Smooth muscle cell of the brain vasculature (primary cell): ENCODE measurements around the gene CD38.
"Not testable (repeated sequence)": the region's sequence is repeated elsewhere in the genome, so short reads cannot be mapped to it uniquely, and the experiment has no call there.

Experiments used
- DNase-seq: peaks from one replicate; pipeline ENCODE4 v3.0.0-alpha.2; 2012; ENCODE audit warnings: low read depth, low spot score

Gene CD38

DNA sequence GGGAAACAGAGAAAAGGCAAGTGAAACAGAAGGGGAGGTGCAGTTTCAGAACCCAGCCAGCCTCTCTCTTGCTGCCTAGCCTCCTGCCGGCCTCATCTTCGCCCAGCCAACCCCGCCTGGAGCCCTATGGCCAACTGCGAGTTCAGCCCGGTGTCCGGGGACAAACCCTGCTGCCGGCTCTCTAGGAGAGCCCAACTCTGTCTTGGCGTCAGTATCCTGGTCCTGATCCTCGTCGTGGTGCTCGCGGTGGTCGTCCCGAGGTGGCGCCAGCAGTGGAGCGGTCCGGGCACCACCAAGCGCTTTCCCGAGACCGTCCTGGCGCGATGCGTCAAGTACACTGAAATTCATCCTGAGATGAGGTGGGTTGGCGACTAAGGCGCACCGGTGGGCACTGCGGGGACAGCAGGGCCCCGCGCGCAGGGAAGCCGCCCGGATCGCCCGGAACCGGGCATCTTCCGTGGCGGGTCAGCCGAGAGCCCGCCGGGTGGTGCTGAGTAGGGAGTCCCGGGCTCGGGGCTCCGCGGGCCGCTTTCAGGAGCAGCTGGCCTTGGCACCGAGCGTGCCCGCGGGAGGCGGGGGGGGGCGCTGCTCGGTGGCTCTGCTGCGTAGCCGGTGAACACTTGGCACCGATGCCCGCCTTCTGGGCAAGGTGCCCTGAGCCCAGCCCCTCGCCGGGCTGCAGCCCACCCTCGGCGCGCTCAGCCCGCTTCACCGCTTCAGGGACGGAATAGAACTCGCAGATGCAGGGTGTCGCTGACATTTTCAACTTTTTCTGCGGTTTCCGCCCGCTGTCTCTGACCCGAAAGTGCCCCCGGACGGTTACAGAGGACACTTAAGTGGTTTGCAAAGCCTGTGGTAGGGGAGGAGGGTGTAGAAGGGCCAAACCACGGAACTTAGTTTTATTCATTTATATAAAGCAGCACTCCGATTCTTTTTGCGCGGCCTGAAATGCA, at the start of gene CD38:
CD38 (plus strand) TSS at position 40 of the 953 bp plus-strand sequence; CDS start at position 127, 87 bp downstream.
- DNase-seq = no peak

DNA sequence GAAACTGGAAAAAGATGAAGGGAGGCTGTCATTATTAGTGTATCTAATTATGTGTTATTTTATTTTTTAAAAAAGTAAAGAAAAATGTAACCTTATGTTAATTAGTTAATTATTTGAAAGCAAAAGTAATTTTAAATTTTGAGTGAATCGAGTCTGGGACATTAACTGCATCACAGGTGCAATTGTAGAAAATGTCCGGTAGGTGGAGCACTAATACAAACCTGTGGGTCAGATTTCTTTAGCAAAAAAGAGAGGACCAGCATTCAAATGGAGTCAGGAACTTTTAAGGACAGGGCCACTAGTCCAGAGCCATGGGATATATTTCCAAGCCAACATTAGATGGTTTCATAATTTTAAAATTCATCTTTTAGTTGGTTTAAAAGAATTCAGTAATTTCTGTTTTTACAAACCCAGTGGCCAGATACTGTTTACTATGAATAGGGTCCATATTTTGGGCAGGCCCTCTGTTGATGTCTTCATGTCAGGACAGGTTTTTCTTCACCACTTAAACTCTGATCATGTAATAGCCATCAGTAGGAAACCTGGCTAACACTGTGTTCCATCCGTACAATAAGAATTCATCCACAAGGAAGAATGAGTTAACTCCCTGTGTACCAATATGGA, 48.1 kb upstream of the CD38 start:
- DNase-seq = peak; percentile 17

DNA sequence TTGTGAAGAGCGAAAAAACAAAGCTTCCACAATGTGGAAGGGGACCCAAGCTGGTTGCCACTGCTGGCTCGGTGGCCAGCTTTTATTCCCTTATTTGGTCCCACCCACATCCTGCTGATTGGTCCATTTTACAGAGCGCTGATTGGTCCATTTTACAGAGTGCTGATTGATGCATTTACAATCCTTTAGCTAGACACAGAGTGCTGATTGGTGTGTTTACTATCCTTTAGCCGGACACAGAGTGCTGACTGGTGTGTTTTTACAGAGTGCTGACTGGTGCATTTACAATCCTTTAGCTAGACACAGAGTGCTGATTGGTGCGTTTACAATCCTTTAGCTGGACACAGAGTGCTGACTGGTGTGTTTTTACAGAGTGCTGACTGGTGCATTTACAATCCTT, 45.1 kb upstream of the CD38 start:
- DNase-seq = not testable (repeated sequence)

DNA sequence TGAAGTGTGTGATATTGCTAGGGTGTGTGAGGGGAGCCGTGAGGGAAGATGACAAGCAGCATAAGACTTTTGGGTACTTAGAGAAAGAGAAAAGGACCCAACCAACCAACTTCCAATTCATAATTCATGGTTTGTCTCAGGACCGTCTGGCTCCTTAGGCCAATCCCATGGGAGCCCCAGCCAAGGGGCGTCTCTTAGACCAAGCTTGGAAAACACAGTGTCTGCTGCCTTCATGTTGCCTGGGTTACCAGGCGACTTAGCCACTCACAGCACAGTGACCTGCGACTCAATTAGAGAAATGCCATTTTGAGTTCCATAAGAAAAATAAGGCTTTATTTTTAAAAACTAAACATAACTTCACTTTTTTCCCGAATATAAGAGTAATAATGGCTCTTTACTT, 42.6 kb upstream of the CD38 start:
- DNase-seq = no peak

- DNase-seq = no peak
Measured at GRCh38 chr4:15736514-15737050, 41.5 kb upstream of the CD38 start.

GRCh38 chr4:15737255-15737654, 40.9 kb upstream of the CD38 start:
- DNase-seq = no peak

GRCh38 chr4:15738877-15739276, 39.3 kb upstream of the CD38 start:
- DNase-seq = no peak

DNA sequence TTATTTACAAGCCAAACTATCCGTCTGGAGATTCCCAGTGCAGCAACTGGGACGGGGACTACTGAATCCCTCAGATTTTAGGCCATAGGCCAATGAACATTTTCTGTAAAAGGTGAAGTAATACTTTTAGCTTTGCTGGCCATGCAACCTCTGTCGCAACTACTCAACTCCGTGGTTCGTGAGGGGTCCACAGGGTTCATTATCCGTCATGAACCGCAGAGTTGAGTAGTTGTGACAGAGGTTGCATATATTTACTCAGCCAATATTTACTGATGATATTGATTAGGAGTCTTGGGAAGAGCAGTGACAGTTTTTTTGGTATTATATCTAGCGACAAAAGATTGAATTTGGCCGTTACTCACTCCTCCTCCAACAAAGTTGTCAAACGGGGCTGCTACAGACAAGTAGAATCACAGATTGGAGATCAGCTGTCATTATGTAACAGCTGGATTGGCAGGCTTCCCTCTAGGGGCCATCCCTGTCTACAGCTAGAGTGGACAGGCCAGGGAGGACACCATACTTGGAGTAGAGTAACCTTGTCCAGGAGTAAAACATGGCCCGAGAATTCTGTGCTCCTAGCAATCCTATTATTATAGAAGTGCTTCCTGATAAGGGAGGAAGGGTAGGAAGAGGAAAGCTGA, 37.2 kb upstream of the CD38 start:
- DNase-seq = no peak

- no peak for DNase-seq
Measured at GRCh38 chr4:15742083-15742582, 36.0 kb upstream of the CD38 start.

DNA sequence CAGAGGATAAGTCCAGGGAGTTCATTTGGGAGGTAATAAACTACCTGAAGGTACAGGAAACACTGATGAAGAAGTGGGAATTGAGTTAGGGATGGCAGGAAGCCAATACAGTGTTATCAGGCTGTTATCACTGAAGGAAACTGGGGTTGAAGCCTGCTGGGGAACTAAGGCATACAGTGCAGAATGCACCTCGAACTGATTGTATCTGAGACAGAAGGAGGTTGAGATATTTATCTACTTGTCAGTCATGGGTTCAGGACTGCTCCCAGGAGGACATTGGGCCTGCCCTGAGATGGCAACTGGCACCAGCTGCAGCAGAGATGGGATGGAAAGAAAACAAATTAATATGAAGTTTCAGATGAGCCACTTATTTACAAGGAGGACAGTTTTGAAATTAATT, 35.5 kb upstream of the CD38 start:
- no peak for DNase-seq

DNA sequence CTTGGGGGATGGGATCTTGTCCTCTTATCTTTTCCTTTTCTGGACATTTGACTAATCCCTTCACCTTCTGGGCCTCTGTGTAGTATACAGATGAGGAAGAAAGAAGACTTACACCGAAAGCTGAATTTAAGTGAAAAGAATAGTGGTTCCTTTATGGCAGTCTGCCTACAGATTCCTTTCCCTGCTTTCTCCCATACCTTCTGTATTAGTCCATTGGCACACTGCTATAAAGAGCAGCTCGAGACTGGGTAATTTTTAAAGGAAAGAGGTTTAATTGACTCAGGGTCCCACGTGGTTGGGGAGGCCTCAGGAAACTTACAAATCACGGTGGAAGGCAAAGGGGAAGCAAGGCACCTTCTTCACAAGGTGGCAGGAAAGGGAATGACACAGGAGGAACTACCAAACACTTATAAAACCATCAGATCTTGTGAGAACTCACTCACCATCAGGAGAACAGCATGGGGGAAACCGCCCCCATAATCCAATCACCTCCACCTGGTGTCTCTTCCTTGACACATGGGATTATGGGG, 34.0 kb upstream of the CD38 start:
- DNase-seq = no peak

DNA sequence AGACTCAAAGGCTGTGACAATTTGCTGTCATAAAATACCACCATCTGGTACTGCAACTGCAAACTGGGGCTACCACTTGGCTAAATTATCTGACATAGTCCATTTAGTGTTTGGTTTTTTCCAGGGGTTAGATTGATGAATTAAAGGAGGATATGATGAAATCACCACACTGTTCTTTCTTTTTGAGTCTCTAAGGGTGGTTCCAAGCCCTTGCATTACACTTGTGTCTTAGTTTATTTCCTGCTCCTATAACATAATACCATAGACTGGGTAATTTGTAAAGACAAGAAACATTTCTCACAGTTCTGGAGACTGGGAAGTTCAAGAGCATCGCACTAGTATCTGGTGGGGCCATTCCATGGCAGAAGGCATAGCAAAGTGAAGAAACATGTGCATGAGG, 32.0 kb upstream of the CD38 start:
- no peak for DNase-seq

DNA sequence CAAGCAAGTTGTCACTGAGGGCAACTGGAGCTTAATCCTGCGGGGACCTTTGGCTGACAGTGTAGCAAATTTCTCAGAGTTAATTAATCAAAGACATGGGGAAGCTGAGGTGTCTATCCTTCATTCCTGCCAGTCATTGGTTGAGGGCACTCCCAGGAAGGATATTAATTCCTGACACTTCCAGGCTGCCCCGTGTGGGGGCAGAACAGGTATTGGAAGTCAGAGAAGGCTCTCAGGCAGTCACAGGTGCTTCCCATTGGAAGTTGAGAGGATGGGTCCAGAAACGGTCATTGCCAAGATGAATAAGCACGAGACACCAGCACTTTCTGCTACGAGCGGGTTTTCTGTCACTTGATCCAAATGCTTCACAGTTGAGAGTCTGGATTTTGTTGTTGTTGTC, 29.1 kb upstream of the CD38 start:
- DNase-seq = no peak

- no peak for DNase-seq
Measured at GRCh38 chr4:15751153-15751552, 27.0 kb upstream of the CD38 start.

GRCh38 chr4:15753081-15753480, 25.0 kb upstream of the CD38 start:
- DNase-seq = no peak

DNA sequence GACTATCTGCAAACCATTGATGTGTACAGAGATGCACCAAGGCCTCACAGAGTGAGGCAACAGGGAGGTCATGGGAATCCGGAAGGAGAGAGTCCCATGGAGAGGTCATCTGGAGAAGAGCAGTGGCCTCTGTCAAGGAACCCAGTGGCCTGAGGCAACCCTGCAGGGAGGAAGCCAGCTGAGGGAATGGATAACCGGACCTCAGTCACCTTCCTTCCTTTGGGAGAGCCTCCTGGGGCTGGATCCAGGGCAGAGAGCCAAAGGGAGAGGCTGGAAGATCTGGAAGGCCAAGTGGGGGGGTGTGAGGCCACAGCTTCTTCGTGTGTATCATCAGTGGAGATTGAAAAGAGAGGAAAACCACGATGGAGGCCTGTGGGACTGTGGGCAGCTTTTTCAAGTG, 24.3 kb upstream of the CD38 start:
- DNase-seq = no peak

GRCh38 chr4:15754323-15754722, 23.8 kb upstream of the CD38 start:
- DNase-seq = no peak

- no peak for DNase-seq
Measured at GRCh38 chr4:15755321-15756155, 22.6 kb upstream of the CD38 start.

DNA sequence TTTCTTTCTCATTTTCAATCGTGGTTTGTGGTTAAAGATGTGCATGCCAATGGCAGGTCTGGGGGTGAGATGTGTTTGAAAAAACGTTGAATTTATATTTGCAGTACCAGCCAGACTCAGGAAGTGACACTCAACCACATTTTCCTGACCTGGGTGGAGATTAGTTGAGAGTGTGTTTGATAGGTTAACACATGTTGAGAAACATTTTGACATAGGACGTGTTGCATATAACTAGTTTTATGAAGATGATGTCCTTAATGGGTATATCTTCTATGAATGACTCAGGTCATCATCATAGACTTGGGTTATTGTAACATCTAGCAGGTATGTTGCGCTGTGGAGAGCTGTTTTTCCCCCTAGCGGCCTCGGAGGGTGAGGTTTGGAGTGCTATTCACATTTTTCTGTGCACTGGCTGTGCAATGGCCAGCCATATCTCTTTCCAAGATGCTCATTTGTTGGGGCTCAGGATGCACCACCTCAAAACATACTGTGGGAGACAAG, 21.7 kb upstream of the CD38 start:
- DNase-seq = no peak

GRCh38 chr4:15757054-15757453, 21.1 kb upstream of the CD38 start:
- DNase-seq = no peak

DNA sequence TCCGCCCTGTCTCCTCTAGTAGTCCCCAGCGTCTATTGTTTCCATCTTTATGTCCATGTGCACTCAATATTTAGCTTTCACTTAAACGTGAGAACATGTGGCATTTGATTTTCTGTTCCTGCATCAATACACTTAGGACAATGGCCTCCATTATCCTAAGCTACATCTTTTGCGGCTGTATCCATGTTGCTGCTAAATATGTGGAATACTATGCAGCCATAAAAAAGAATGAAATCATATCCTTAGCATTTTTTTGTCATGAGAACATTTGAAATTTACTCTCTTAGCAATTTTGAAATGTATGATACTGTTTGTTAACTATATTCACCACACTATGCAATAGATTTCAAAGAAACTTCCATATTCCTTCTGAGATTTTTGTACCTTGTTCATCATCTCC, 19.8 kb upstream of the CD38 start:
- no peak for DNase-seq
